Measurements from ENCODE around the gene SLC6A4.

The SLC6A4 gene

DNA sequence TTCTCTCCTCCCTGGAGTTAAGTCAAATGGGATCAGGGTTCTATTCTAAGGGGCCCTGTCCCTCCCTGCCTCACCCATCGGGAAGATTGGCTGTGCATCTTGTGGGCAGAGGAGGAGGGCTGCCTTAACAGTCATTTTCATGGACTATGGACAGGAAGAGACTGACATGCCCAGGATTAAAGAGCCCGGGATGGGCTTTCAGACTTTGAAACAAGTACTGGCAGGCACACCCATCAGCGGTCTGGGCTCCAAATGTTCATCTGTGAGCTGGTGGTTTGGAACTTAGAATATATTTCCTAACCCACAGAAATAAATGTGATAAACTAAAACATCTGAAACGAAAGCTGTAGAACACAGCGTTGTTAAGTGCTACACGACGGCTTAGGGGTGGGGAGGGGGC is 6.5 kb downstream of the SLC6A4 start:
- H3K36me3 ChIP-seq (ENCODE audit: control insufficient read depth in 4 of 4, insufficient read depth in 4 of 4, low read length in 3 of 4): no peaks in the 10 kb centered on the region
- DNase-seq: no peak
- ChIA-PET POLR2A (no interaction called here), CTCF (interaction anchor here (0.8 kb wide), 1 partner anchor 8 kb away, joined by 3 read pairs; no protein-coding TSS in a partner anchor)
- H3K27me3 ChIP-seq (replicated peaks in 2 of 5; ENCODE audit: control insufficient read depth in 4 of 5, insufficient read depth in 5 of 5, low read length in 4 of 5): peaks cover 0 to 23% (median 18%) of the 10 kb centered on the region in 5 experiments
- no peaks in the 10 kb centered on the region for H3K9me3 ChIP-seq (ENCODE audit: control extremely low read depth in 1 of 5, control insufficient read depth in 4 of 5, insufficient read depth in 2 of 5, low read depth in 1 of 5, low read length in 4 of 5)
- H3K4me3 ChIP-seq (ENCODE audit: control insufficient read depth in 1 of 7, extremely low read depth in 1 of 7, insufficient read depth in 4 of 7, low read depth in 2 of 7, low read length in 6 of 7): no peak overlapping the region
- no peaks in the 10 kb centered on the region for H3K4me1 ChIP-seq (ENCODE audit: control extremely low read depth in 1 of 4, control insufficient read depth in 4 of 4, insufficient read depth in 4 of 4, low read length in 3 of 4)
- H3K27ac ChIP-seq (ENCODE audit: insufficient read depth in 1 of 2, low read depth in 1 of 2, low read length in 2 of 2, poor library complexity in 1 of 2, severe bottlenecking in 2 of 2): no peak overlapping the region
- WGBS (ENCODE audit: insufficient coverage): 100% methylated on average over 1 of the region's 7 CpGs

DNA sequence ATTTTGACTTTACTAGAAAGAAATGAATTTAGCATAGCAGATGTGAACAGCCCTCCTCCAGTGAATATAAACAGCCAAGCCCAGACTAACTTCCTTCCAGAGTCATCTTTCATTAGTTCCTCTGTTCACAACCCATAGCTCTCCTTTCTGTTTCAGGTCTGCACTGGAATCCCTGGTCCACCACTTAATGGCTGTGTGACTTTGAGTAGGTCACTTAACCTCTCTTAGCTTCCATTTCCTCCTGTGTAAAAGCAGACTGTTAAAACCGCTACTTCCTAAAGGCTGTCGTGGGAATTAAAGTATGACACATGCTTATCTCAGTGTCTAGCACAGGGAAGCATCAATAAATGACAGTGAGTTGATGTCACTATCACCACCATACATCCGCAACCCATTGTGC is 7.5 kb downstream of the SLC6A4 start:
- Histone ChIP-seq H3K4me3 (ENCODE audit: control insufficient read depth in 1 of 7, extremely low read depth in 1 of 7, insufficient read depth in 4 of 7, low read depth in 2 of 7, low read length in 6 of 7) (no peak overlapping the region), H3K27me3 (replicated peaks in 2 of 5; ENCODE audit: control insufficient read depth in 4 of 5, insufficient read depth in 5 of 5, low read length in 4 of 5) (peaks cover 0 to 16% (median 14%) of the 10 kb centered on the region in 5 experiments), H3K9me3 (ENCODE audit: control extremely low read depth in 1 of 5, control insufficient read depth in 4 of 5, insufficient read depth in 2 of 5, low read depth in 1 of 5, low read length in 4 of 5) (no peaks in the 10 kb centered on the region), H3K36me3 (ENCODE audit: control insufficient read depth in 4 of 4, insufficient read depth in 4 of 4, low read length in 3 of 4) (no peaks in the 10 kb centered on the region), H3K27ac (ENCODE audit: insufficient read depth in 1 of 2, low read depth in 1 of 2, low read length in 2 of 2, poor library complexity in 1 of 2, severe bottlenecking in 2 of 2) (no peak overlapping the region), H3K4me1 (ENCODE audit: control extremely low read depth in 1 of 4, control insufficient read depth in 4 of 4, insufficient read depth in 4 of 4, low read length in 3 of 4) (no peaks in the 10 kb centered on the region)
- WGBS (ENCODE audit: insufficient coverage): 97% methylated on average over 3 of the region's 3 CpGs
- ChIA-PET POLR2A (no interaction called here), CTCF (no interaction called here)
- DNase-seq: no peak

DNA sequence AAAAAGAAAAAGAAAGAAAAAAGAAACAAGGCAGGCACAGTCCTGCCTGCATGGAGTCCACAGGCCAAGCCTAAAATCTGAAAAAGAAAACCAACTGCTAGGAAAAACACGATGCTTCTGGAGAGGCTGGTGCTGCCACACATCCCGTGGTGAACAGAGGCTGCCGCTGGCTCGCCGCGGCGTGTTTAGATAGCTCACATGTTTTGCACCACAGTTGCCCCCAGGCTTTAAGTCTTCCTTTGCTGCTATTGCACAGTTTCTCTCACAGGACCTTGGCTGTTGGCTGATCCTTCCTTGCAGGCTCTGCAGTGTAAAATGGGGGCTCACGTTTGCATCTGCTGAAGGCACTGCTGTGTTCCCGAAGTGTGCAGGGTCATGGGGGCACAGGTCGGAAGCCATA is 8.6 kb downstream of the SLC6A4 start:
- H3K27ac ChIP-seq (ENCODE audit: insufficient read depth in 1 of 2, low read depth in 1 of 2, low read length in 2 of 2, poor library complexity in 1 of 2, severe bottlenecking in 2 of 2): no peak overlapping the region
- ChIA-PET POLR2A (no interaction called here), CTCF (no interaction called here)
- H3K36me3 ChIP-seq (ENCODE audit: control insufficient read depth in 4 of 4, insufficient read depth in 4 of 4, low read length in 3 of 4): no peaks in the 10 kb centered on the region
- peaks cover 0 to 9% (median 5%) of the 10 kb centered on the region in 5 experiments for H3K27me3 ChIP-seq (replicated peaks in 2 of 5; ENCODE audit: control insufficient read depth in 4 of 5, insufficient read depth in 5 of 5, low read length in 4 of 5)
- H3K4me1 ChIP-seq (ENCODE audit: control extremely low read depth in 1 of 4, control insufficient read depth in 4 of 4, insufficient read depth in 4 of 4, low read length in 3 of 4): no peaks in the 10 kb centered on the region
- no peak for DNase-seq
- H3K4me3 ChIP-seq (ENCODE audit: control insufficient read depth in 1 of 7, extremely low read depth in 1 of 7, insufficient read depth in 4 of 7, low read depth in 2 of 7, low read length in 6 of 7): no peak overlapping the region
- WGBS (ENCODE audit: insufficient coverage): over 99% methylated on average over 10 of the region's 10 CpGs
- H3K9me3 ChIP-seq (ENCODE audit: control extremely low read depth in 1 of 5, control insufficient read depth in 4 of 5, insufficient read depth in 2 of 5, low read depth in 1 of 5, low read length in 4 of 5): no peaks in the 10 kb centered on the region

DNA sequence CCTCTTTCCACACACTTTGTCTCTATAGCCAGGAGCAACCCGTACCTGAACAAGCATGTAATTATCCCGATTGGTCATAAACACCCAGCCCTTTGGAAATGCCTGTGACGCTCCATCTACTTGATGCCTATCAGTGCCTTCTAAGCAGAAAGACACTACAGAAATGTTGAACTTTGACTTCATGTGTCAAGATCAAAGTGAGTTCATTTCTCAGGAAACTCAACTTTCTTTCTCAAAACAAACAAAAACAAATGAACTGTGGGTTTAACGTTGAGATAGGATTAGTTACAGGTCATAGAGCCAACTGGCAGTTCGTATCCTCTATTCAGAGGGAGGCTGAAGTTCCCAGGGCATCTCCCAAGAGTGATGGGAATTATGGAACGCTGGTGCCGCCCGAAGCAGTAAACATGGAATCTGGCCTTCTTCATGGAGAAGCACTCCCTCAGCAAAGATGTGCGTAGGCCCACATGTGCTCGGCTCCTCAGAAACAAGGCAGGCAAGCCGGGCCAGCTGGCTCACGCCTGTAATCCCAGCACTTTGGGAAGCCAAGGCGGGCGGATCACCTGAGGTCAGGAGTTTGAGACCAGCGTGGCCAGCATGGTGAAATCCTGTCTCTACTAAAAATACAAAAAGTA is 9.5 kb downstream of the SLC6A4 start:
- Histone ChIP-seq H3K4me3 (ENCODE audit: control insufficient read depth in 1 of 7, extremely low read depth in 1 of 7, insufficient read depth in 4 of 7, low read depth in 2 of 7, low read length in 6 of 7) (no peak overlapping the region), H3K4me1 (ENCODE audit: control extremely low read depth in 1 of 4, control insufficient read depth in 4 of 4, insufficient read depth in 4 of 4, low read length in 3 of 4) (no peaks in the 10 kb centered on the region), H3K36me3 (ENCODE audit: control insufficient read depth in 4 of 4, insufficient read depth in 4 of 4, low read length in 3 of 4) (no peaks in the 10 kb centered on the region), H3K27ac (ENCODE audit: insufficient read depth in 1 of 2, low read depth in 1 of 2, low read length in 2 of 2, poor library complexity in 1 of 2, severe bottlenecking in 2 of 2) (no peak overlapping the region), H3K27me3 (replicated peaks in 2 of 5; ENCODE audit: control insufficient read depth in 4 of 5, insufficient read depth in 5 of 5, low read length in 4 of 5) (peaks cover 0 to 9% (median 3%) of the 10 kb centered on the region in 5 experiments), H3K9me3 (ENCODE audit: control extremely low read depth in 1 of 5, control insufficient read depth in 4 of 5, insufficient read depth in 2 of 5, low read depth in 1 of 5, low read length in 4 of 5) (no peaks in the 10 kb centered on the region)
- DNase-seq: no peak
- CTCF ChIA-PET: no interaction called here
- WGBS (ENCODE audit: insufficient coverage): 95% methylated on average over 12 of the region's 15 CpGs
- POLR2A ChIA-PET: no interaction called here

DNA sequence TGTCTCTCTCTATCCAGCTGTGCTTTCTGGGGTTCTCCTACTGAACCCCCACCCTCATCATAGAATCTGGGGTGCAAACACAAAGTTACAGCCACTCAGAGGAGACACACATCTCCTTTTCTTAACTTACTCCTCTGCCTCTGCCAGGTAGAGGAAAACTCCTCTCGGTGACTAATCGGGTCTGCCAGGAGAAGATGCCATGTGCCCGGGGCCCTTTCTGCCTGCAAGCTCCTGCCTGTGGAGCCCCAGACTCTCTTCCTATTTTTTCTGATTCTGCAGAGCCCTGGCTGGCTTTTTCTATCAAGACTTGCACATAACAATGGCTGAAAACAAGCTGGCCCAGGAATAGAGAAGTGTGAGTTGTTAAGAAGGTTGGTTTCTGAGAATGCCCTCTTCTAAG is 10.4 kb downstream of the SLC6A4 start:
- ChIA-PET POLR2A (no interaction called here), CTCF (interaction anchor here (0.7 to 1.4 kb wide), 2 partner anchors 20 to 23 kb away, joined by 3 to 4 read pairs; no protein-coding TSS in a partner anchor)
- Histone ChIP-seq H3K27me3 (replicated peaks in 2 of 5; ENCODE audit: control insufficient read depth in 4 of 5, insufficient read depth in 5 of 5, low read length in 4 of 5) (peaks cover 0 to 7% (median 3%) of the 10 kb centered on the region in 5 experiments), H3K4me3 (ENCODE audit: control insufficient read depth in 1 of 7, extremely low read depth in 1 of 7, insufficient read depth in 4 of 7, low read depth in 2 of 7, low read length in 6 of 7) (no peak overlapping the region), H3K4me1 (ENCODE audit: control extremely low read depth in 1 of 4, control insufficient read depth in 4 of 4, insufficient read depth in 4 of 4, low read length in 3 of 4) (no peaks in the 10 kb centered on the region), H3K9me3 (ENCODE audit: control extremely low read depth in 1 of 5, control insufficient read depth in 4 of 5, insufficient read depth in 2 of 5, low read depth in 1 of 5, low read length in 4 of 5) (no peaks in the 10 kb centered on the region), H3K36me3 (ENCODE audit: control insufficient read depth in 4 of 4, insufficient read depth in 4 of 4, low read length in 3 of 4) (no peaks in the 10 kb centered on the region), H3K27ac (ENCODE audit: insufficient read depth in 1 of 2, low read depth in 1 of 2, low read length in 2 of 2, poor library complexity in 1 of 2, severe bottlenecking in 2 of 2) (no peak overlapping the region)
- 87% methylated on average over 3 of the region's 3 CpGs for WGBS (ENCODE audit: insufficient coverage)
- no peak for DNase-seq

GRCh38 chr17:30224419-30224960 is 11.0 kb downstream of the SLC6A4 start:
- Histone ChIP-seq H3K27ac (ENCODE audit: insufficient read depth in 1 of 2, low read depth in 1 of 2, low read length in 2 of 2, poor library complexity in 1 of 2, severe bottlenecking in 2 of 2) (no peak overlapping the region), H3K4me3 (ENCODE audit: control insufficient read depth in 1 of 7, extremely low read depth in 1 of 7, insufficient read depth in 4 of 7, low read depth in 2 of 7, low read length in 6 of 7) (no peak overlapping the region), H3K9me3 (ENCODE audit: control extremely low read depth in 1 of 5, control insufficient read depth in 4 of 5, insufficient read depth in 2 of 5, low read depth in 1 of 5, low read length in 4 of 5) (no peaks in the 10 kb centered on the region), H3K4me1 (ENCODE audit: control extremely low read depth in 1 of 4, control insufficient read depth in 4 of 4, insufficient read depth in 4 of 4, low read length in 3 of 4) (no peaks in the 10 kb centered on the region), H3K27me3 (replicated peaks in 2 of 5; ENCODE audit: control insufficient read depth in 4 of 5, insufficient read depth in 5 of 5, low read length in 4 of 5) (peaks cover 0 to 7% (median 2%) of the 10 kb centered on the region in 5 experiments), H3K36me3 (ENCODE audit: control insufficient read depth in 4 of 4, insufficient read depth in 4 of 4, low read length in 3 of 4) (no peaks in the 10 kb centered on the region)
- DNase-seq: no peak
- ChIA-PET POLR2A (no interaction called here), CTCF (interaction anchor here (0.7 to 1.4 kb wide), 2 partner anchors 20 to 24 kb away, joined by 3 to 4 read pairs; no protein-coding TSS in a partner anchor)
- WGBS (ENCODE audit: insufficient coverage): 97% methylated on average over 5 of the region's 8 CpGs

GRCh38 chr17:30222721-30223175 is 12.7 kb downstream of the SLC6A4 start:
- Histone ChIP-seq H3K27ac (ENCODE audit: insufficient read depth in 1 of 2, low read depth in 1 of 2, low read length in 2 of 2, poor library complexity in 1 of 2, severe bottlenecking in 2 of 2) (no peak overlapping the region), H3K27me3 (replicated peaks in 2 of 5; ENCODE audit: control insufficient read depth in 4 of 5, insufficient read depth in 5 of 5, low read length in 4 of 5) (peaks cover 0 to 4% (median 0%) of the 10 kb centered on the region in 5 experiments), H3K36me3 (ENCODE audit: control insufficient read depth in 4 of 4, insufficient read depth in 4 of 4, low read length in 3 of 4) (no peaks in the 10 kb centered on the region), H3K4me3 (ENCODE audit: control insufficient read depth in 1 of 7, extremely low read depth in 1 of 7, insufficient read depth in 4 of 7, low read depth in 2 of 7, low read length in 6 of 7) (no peak overlapping the region), H3K9me3 (ENCODE audit: control extremely low read depth in 1 of 5, control insufficient read depth in 4 of 5, insufficient read depth in 2 of 5, low read depth in 1 of 5, low read length in 4 of 5) (no peaks in the 10 kb centered on the region), H3K4me1 (ENCODE audit: control extremely low read depth in 1 of 4, control insufficient read depth in 4 of 4, insufficient read depth in 4 of 4, low read length in 3 of 4) (no peaks in the 10 kb centered on the region)
- WGBS (ENCODE audit: insufficient coverage): 97% methylated on average over 10 of the region's 13 CpGs
- ChIA-PET POLR2A (interaction anchor here (0.6 kb wide), 1 partner anchor 21 kb away, joined by 3 read pairs; no protein-coding TSS in a partner anchor), CTCF (interaction anchor here (0.6 to 1.4 kb wide), 3 partner anchors 96 to 526 kb away, joined by 4 read pairs; no protein-coding TSS in a partner anchor)
- no peak for DNase-seq
